LNCaP clone FGC (cell line): ENCODE results near the gene APOL4.

Source experiments
- DNase-seq: peaks from one replicate; pipeline ENCODE4 v3.0.0-alpha.2; 2011; ENCODE audit warnings: low read depth
- H3K4me3 ChIP-seq: 2 replicates; pipeline ENCODE4 v1.5.1; 2011; ENCODE audit warnings: mild to moderate bottlenecking, low read depth, low read length, control low read depth
- TF ChIP-seq, protein P1 (sequence below): IDR thresholded peaks from 2 replicates; pipeline ENCODE4 v1.5.1; 2012; ENCODE audit warnings: mild to moderate bottlenecking; ENCODE audit not compliant: control insufficient read depth, insufficient read depth; ENCODE audit errors: extremely low read depth

Gene APOL4

DNA sequence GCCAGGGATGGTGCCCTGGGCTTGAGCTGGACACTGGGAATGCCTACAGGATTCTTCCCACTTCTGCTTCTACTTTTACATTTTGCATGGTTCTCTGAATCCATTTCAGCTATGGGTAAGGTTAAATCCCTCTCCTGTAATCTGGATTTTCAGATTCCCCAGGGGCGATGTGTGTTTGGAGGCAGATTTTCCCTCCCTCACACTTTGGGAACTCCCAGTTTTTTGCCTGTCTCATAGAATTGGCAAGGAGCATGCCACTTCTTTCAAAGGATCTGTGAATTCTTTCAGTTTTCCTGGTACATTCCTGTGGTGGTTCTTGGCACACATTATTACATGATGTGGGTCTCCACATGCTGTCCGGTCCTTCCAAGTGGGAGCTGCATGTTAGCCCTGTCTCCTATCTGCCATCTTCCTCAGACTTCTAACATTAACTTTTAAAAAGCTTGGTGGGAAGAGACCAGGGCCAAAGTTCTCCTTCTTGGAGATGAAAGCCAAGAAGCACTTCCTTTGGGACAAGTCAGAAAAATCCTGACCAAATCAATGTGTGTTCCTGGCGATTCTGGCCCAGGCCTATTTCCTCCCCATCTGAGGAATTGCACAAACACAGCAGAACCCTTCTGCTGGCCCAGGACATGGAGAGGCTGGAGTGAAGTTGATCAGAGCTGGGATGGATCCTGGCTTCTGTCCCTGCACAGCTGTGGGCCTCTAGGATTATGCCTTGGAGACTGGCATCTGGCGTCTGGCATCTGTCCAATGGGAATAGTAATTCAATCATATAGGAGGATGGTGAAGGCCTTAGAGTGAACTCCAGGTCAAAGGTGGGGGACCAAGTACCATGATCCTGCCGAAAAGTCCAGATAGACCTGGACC, 43.1 kb upstream of the APOL4 start:
- TF ChIP-seq, protein P1, sequence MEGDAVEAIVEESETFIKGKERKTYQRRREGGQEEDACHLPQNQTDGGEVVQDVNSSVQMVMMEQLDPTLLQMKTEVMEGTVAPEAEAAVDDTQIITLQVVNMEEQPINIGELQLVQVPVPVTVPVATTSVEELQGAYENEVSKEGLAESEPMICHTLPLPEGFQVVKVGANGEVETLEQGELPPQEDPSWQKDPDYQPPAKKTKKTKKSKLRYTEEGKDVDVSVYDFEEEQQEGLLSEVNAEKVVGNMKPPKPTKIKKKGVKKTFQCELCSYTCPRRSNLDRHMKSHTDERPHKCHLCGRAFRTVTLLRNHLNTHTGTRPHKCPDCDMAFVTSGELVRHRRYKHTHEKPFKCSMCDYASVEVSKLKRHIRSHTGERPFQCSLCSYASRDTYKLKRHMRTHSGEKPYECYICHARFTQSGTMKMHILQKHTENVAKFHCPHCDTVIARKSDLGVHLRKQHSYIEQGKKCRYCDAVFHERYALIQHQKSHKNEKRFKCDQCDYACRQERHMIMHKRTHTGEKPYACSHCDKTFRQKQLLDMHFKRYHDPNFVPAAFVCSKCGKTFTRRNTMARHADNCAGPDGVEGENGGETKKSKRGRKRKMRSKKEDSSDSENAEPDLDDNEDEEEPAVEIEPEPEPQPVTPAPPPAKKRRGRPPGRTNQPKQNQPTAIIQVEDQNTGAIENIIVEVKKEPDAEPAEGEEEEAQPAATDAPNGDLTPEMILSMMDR, result no peak
- DNase-seq, result no peak
- no peak overlapping the region for H3K4me3 ChIP-seq

DNA sequence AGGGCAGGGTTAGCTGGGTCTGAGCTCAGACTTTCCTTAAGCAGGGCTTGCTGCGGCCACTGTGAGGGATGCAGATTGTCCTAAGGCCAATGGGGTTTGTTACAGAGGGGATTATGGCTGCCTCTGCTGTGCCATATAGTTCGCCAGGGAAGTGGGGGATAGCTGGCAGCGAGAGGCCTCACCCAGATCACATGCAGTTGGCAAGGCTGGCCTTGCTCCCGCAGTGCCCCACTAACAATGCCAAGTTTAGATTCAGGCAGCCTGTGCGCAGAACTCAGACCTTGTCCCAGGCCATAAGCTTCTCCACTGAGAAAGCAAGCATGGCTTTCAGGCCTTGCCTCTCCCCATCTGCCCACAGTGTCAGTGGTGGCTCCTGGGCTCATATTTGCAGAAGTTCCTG, 42.4 kb upstream of the APOL4 start:
- H3K4me3 ChIP-seq, result no peak overlapping the region
- no peak for DNase-seq
- TF ChIP-seq, protein P1, result no peak

DNA sequence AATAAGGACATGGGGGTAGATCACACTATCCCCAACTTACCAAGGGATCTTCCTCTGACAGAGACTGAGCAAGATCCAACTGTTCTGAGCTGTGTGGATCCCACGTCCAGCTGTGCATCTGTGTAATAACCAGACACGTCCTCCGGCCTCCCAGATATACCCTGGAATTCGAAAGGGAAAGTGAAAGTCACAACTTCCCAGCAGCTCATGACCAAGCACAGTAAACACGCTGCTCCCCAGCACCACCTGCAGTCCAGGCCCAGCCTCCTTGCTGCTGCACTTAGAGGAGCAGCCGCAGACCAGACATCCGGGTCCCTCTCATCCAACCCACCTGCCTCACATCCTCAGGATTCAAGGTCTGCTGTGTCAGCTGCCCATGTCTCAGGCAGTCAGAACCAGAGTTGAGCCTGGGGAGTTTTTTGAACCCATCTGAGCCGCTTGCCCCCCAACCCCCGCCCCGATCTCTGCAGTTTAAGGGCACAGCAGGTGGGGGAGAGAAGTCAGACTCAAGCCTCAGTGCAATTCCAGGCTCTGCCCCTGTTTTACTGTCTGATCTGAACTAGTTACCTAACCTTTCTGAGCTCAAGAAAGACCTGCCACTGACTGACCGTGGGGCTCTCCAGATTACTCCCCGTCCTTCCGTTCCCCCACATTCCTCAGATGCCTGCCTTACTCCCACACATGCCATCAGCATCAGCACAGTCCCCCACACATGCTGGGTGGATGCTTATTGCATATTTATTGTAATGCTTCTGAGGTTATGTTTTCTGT, 38.0 kb upstream of the APOL4 start, which contains the start of gene APOL2:
TSS of gene APOL2 (minus strand) at position 127 of the 771 bp plus-strand sequence. CDS start 6,365 bp downstream, outside the sequence.
- DNase-seq, result peak; percentile 73
- peak within 1 kb of the TSS; percentile 73 for H3K4me3 ChIP-seq
- TF ChIP-seq, protein P1, result peak; percentile 77

DNA sequence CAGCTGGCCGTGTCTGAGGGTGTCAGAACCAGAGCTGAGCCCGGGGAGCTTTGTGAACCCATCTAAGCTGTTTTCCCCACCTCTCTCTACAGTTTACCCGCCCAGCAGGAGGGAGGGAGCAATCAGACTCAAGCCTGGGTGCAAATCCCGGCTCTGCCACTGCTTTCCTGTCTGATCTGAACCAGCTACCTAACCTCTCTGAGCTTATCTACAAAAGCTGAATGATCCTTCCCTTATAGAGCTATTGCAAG, 37.5 kb upstream of the APOL4 start:
- TF ChIP-seq, protein P1, result no peak
- no peak for DNase-seq
- H3K4me3 ChIP-seq, result peak overlapping the region; percentile 73

DNA sequence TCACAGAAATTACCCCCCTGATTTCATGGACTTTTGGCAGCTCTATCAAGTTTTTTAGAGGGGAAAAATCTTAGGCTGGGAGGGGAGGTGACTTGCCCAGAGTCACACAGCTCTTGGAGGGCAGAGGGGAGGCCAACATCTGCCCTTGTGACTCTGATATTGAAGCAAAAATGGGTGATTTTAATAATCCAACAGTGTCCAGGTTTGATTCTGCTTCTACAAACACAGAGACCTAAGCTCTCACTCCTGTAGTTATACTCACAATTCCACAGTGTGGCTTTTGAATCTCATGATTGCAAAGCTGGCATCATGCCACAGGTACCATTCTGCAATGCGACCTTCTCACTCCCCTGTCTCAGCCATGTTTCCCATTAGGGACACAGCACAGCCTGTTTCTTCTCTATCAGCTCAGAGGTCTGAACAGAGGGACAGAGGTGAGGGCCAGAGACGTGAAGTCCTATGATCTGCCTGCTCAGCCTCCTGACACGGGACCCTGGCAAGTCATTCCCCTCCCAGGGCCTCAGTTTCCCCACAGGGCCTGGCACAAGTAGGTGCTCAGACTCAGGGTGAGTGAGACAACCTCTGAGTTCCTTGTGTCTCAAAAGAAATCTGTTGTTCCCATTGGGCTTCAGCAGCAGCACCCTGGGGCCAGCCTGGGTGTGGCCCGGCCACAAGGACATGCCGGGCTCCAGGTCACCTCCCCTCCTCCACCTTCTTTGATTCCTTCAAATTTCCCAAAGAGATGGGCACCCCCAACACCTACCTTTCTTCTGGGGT, 37.0 kb upstream of the APOL4 start:
- TF ChIP-seq, protein P1, result no peak
- DNase-seq, result no peak
- H3K4me3 ChIP-seq, result peak overlapping the region; percentile 73

DNA sequence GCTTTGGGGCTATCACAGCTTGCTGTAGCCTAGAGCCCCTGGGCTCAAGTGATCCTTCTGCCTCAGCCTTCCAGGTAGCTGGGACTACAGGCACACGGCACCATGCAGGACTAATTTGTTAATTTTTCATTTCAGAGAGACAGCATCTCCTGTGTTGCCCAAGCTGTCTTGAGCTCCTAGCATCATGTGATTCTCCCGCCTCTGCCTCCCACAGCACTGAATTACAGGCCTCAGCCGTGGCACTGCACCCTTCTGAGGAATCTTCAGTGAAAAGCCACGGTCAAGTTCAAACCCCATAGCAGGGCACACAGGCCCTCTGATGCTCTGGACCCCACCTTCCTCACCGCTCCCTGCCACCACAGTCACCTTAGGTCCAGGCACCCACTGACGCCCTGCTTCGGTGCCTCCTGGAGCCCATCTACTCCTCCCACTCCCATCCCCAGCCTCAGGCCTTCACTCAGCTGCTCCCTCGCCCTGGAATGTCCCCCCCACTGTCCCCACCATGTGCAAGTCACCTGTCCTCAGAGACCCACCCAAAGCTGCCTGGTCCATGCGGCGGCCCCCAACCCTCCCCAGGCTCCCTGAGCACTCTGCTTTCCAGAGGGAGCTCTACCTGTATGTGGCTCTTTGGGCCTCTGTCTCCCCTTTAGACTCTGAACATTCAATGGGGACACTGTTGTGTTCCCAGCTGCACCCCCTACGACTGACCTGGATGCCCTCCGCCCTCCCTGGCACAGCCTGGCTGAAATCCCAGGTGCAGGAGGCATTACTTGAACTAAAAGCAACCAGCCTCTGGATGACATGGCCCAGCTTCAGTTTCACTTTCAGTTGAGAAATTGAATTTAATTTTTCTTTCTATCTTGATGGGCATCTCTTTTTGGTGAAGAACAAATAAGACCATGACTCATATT, 36.1 kb upstream of the APOL4 start:
- DNase-seq, result no peak
- TF ChIP-seq, protein P1, result no peak
- H3K4me3 ChIP-seq, result peak overlapping the region; percentile 73
